ENCODE measurements around the gene RAB31.

Gene RAB31

GRCh38 chr18:9902832-9903231, 194.7 kb downstream of the RAB31 start:
- H3K27ac ChIP-seq: no peak overlapping the region
- peak; percentile 87 for DNase-seq
- H3K27me3 ChIP-seq (ENCODE audit: insufficient read depth, low read depth, severe bottlenecking): no peaks in the 10 kb centered on the region
- H3K4me3 ChIP-seq (ENCODE audit: low read depth, low read length): no peak overlapping the region
- no peaks in the 10 kb centered on the region for H3K9me3 ChIP-seq (ENCODE audit: severe bottlenecking)
- H3K36me3 ChIP-seq: no peaks in the 10 kb centered on the region
- TF ChIP-seq CTCF (IDR thresholded peaks at IDR 0.05; ENCODE audit: low read depth, low read length): no peak

GRCh38 chr18:9905401-9905922, 197.4 kb downstream of the RAB31 start:
- Histone ChIP-seq H3K27ac (no peak overlapping the region), H3K9me3 (ENCODE audit: severe bottlenecking) (no peaks in the 10 kb centered on the region), H3K27me3 (ENCODE audit: insufficient read depth, low read depth, severe bottlenecking) (no peaks in the 10 kb centered on the region), H3K4me3 (ENCODE audit: low read depth, low read length) (no peak overlapping the region), H3K36me3 (no peaks in the 10 kb centered on the region)
- no peak for DNase-seq
- no peak for TF ChIP-seq CTCF (IDR thresholded peaks at IDR 0.05; ENCODE audit: low read depth, low read length)

GRCh38 chr18:9906481-9906880, 198.4 kb downstream of the RAB31 start:
- Histone ChIP-seq H3K27me3 (ENCODE audit: insufficient read depth, low read depth, severe bottlenecking) (no peaks in the 10 kb centered on the region), H3K4me3 (ENCODE audit: low read depth, low read length) (no peak overlapping the region), H3K9me3 (ENCODE audit: severe bottlenecking) (no peaks in the 10 kb centered on the region), H3K36me3 (no peaks in the 10 kb centered on the region), H3K27ac (no peak overlapping the region)
- no peak for TF ChIP-seq CTCF (IDR thresholded peaks at IDR 0.05; ENCODE audit: low read depth, low read length)
- no peak for DNase-seq

- no peaks in the 10 kb centered on the region for H3K36me3 ChIP-seq
- H3K27me3 ChIP-seq (ENCODE audit: insufficient read depth, low read depth, severe bottlenecking): no peaks in the 10 kb centered on the region
- H3K27ac ChIP-seq: no peak overlapping the region
- H3K4me3 ChIP-seq (ENCODE audit: low read depth, low read length): no peak overlapping the region
- peaks cover 3% of the 10 kb centered on the region for H3K9me3 ChIP-seq (ENCODE audit: severe bottlenecking)
- no peak for DNase-seq
- TF ChIP-seq CTCF (IDR thresholded peaks at IDR 0.05; ENCODE audit: low read depth, low read length): no peak
These were observed 199.8 kb downstream of the RAB31 start for GRCh38 chr18:9907867-9908266.

GRCh38 chr18:9910071-9910470, 202.0 kb downstream of the RAB31 start:
- no peak for DNase-seq
- TF ChIP-seq CTCF (IDR thresholded peaks at IDR 0.05; ENCODE audit: low read depth, low read length): no peak
- no peaks in the 10 kb centered on the region for H3K27me3 ChIP-seq (ENCODE audit: insufficient read depth, low read depth, severe bottlenecking)

GRCh38 chr18:9910661-9911060, 202.6 kb downstream of the RAB31 start:
- peaks cover 3% of the 10 kb centered on the region for H3K9me3 ChIP-seq (ENCODE audit: severe bottlenecking)
- no peak overlapping the region for H3K4me3 ChIP-seq (ENCODE audit: low read depth, low read length)
- no peak for DNase-seq
- H3K27ac ChIP-seq: no peak overlapping the region
- peaks cover 2% of the 10 kb centered on the region; the same call in 1 of the 2 replicates for H3K36me3 ChIP-seq
- H3K27me3 ChIP-seq (ENCODE audit: insufficient read depth, low read depth, severe bottlenecking): no peaks in the 10 kb centered on the region
- no peak for TF ChIP-seq CTCF (IDR thresholded peaks at IDR 0.05; ENCODE audit: low read depth, low read length)

More at GRCh38 chr18:9910071-9910470, 202.0 kb downstream of the RAB31 start:
- no peak overlapping the region for H3K4me3 ChIP-seq (ENCODE audit: low read depth, low read length)
- H3K36me3 ChIP-seq: peaks cover 2% of the 10 kb centered on the region; the same call in 1 of the 2 replicates
- no peak overlapping the region for H3K27ac ChIP-seq
- peaks cover 3% of the 10 kb centered on the region for H3K9me3 ChIP-seq (ENCODE audit: severe bottlenecking)

All from WERI-Rb-1 (cell line).